Right lung (tissue), 5 donors: ENCODE results near the gene FOXA3. TPM values are rescaled to one million over a fixed set of nuclear protein-coding genes. Genes with fewer than 3 reads are reported as not detected.
"Not testable (repeated sequence)": the region's sequence is repeated elsewhere in the genome, so short reads cannot be mapped to it uniquely, and the experiment has no call there.

ENCODE experiments used
- DNase-seq, 2 donors: peaks; one replicate each; pipeline ENCODE4 v3.0.0-alpha.2; 2013
- polyA plus RNA-seq, 5 donors: library from polyadenylated mRNA; unstranded; fragments of 120-200 nt; gene quantifications; one replicate each; pipeline versions ENCODE4 v1.2.1 to v1.2.3, GENCODE V29; 2013; ENCODE audit warnings: inconsistent platforms in 1 of 5, low replicate concordance in 1 of 5; ENCODE audit not compliant: insufficient read length in 5 of 5, insufficient read depth in 1 of 5

Gene FOXA3
- polyA plus RNA-seq, 5 donors, result 1.2 to 3.3 (median 1.6) TPM

- no peak for DNase-seq
Measured at GRCh38 chr19:45887200-45887710, 23.1 kb downstream of the FOXA3 start.

DNA sequence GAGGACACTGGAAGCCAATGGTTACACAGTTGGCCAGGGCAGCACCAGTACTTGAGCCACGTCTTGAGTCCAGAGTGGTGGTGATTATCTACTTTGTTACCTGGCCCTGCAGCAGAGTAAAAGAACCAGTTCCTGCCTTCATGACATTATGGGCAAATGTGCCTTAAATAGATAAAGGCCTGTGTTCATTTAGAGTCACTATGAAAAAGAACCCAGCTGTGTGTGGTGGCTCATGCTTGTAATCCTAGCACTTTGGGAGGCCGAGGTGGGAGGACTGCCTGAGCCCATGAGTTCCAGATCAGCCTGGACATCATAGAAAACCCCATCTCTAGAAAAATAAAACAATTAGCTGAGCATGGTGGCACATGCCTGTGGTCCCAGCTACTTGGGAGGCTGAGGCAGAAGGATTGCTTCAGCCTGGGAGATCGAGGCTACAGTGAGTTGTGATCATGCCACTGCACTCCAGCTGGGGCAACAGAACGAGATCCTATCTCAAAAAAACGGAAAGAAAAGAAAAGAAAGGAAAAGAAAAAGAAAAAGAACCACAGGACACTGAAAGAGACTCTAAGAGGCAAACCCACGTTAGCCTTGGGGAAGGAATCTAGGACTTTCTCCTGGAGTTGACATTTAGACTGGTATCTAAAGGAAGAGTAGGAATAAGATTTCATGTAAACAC is 25.2 kb downstream of the FOXA3 start:
- no peak for DNase-seq

- DNase-seq, result no peak
Measured at GRCh38 chr19:45890877-45891276, 26.8 kb downstream of the FOXA3 start.

- DNase-seq, result no peak
Measured at GRCh38 chr19:45895519-45895972, 31.4 kb downstream of the FOXA3 start.

DNA sequence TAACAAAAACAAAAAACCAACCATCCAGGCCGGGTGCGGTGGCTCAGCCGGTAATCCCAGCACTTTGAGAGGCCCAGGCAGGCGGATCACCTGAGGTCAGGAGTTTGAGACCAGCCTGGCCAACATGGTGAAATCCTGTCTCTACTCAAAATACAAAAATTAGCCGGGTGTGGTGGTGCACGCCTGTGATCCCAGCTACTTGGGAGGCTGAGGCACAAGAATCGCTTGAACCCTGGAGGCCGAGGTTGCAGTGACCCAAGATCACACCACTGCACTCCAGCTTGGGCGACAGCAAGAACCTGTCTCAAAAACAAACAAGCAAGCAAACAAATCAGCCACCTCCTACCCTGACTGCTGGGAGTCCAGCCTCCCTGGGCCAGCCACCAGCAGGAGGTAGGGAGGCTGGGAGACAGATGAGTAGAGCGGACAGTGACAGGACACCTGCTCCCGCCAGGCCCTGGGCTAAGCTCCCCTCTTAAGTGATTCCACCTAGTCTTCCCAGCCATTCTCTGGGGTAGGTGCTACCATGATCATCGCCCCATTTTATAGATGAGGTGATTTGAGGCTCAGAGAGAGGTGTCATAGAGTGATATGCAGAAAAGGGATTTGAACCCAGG is 32.0 kb downstream of the FOXA3 start:
- DNase-seq, result not testable (repeated sequence)

- no peak for DNase-seq
Measured at GRCh38 chr19:45897261-45897812, 33.2 kb downstream of the FOXA3 start.

- no peak for DNase-seq
Measured at GRCh38 chr19:45899253-45899652, 35.1 kb downstream of the FOXA3 start.

DNA sequence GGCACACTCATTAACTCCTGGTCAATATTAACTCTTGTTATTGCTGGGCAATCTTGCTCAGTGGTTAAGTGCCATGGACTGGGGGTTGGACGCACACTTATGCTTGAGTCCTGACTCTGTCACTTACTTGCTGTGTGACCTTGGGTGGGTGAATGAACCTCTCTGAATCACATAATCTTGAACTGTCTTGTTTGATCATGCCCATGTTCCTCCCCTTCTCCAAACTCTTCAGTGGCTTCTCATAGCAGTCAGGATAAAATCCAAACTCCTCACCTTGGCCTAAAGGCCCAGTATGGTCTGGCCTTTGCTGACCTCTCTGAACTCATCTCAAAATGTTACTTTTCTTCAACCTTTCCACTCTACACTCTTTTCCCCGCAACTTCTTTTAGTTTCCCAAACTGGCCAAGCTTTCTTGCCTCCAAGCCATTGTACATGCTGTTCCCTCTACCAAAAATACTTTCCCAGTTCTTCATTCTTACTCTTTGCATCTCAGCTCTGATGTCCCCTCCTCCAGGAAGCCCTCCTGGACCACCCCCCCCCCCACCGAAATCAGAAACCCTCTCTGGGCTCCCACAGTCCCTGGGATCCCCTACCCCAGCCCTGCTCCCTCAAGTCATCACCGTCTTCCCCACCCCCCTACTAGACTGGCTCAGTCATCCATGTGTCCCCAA is 35.9 kb downstream of the FOXA3 start:
- DNase-seq, result no peak

- no peak for DNase-seq
Measured at GRCh38 chr19:45900738-45901431, 36.8 kb downstream of the FOXA3 start.

- peak in 1 of 2 donors; percentile 32 for DNase-seq
Measured at GRCh38 chr19:45901432-45901911, 37.3 kb downstream of the FOXA3 start.

DNA sequence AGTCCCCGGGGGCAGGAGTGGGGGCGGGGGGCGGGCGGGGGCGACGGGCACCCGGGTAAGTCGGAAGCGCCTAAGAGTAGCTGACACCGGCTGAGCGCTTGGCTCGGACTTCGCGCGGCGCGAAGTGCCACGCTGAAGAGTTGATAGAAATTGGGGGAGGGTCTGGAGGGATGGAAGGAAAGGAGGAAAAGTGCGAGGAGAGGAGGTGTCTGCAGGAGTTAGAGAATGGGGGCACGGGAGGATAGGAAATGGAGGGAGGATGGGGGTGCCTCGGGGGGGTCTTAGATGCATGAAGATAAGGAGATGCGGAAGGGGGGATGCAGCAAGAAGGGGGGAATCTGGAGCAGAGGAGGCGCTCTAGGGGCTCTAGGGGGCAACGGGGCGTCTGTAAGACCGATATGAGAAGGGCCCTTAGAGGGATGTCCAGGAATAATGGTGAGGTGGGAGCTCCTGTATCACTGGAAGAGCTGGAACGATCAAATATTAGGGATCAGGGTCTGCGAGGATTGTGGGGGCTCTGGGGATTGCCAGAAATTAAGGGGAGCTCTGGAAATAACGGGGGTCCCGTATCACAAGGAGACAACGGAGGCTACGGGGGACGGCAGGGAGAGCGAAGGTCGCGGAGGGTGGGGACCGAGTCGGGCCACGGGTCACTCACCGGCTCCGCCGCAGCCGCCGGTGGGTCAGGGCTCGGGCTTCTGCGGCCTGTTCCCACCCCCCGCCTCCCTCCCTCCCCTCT is 38.0 kb downstream of the FOXA3 start, which contains the start of gene MYPOP:
TSS of gene MYPOP (minus strand) at position 702 of the 739 bp plus-strand sequence. CDS start 840 bp downstream, outside the sequence.
- DNase-seq, result peak in 1 of 2 donors; percentile 13

DNA sequence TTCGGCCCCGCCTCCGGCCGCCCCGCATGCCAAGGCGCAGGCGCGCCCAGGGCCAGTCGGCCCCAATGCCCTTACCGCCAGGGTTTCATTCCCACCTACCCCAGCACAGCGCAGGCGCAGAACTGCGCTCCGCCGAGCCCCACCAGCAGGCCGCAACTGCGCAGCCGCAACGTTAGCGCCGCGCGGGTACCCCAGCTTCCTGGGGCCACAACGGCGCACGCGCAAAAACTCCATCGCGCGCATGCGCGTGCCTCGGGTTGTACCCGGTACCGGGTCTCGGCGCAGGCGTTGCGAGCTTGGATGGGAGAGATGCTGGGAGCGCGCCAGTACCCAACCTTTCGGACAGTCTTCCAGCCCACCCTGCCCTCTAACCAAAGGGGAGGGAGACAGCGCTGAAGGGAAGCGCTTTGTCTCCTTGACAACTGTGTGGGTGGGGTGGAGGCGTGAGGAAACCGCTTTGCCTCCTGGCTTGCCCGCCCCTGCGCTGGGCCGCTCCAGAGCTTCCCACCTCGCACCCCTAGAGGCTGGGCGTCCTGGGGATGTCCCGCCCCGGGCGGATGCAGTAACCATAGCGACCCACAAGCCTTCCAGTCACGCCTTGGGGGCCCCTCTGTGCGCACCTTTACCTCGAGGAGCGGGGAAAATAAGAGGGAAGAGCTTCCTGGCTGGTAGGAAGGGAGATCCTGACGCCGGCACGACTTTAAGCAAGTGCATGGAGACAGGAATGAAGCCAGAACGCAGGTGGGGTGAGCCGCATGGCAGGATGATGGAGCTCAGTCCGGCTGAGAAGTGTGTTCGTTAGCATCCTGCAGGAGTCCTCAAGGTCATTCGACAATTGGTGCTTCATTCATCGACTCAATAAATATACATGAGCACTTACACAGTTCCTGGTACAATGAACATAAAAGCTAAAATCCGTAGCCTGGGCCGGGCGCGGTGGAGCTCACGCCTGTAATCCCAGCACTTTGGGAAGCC is 38.8 kb downstream of the FOXA3 start:
- peak; percentile 99 to 100 for DNase-seq

- no peak for DNase-seq
Measured at GRCh38 chr19:45905011-45905410, 40.9 kb downstream of the FOXA3 start.

- DNase-seq, result no peak
Measured at GRCh38 chr19:45906221-45906620, 42.1 kb downstream of the FOXA3 start.

DNA sequence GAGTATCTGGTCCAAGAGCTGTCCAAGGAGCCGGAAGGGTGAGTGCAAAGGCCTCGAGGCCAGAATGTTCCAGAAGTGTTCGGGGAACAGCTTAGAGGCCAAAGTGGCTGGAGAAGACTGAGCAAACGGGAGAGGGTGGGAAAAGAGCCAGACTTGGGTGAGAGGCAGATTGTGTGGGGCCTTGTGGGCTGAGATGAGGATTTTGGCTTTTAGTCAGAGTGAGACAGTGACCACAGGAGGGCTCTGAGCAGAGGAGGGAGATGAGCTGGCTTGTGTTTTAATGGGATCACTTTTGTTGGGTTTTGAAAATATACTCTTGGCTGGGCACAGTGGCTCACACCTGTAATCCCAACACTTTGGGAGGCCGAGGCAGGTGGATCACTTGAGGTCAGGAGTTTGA is 44.8 kb downstream of the FOXA3 start:
- DNase-seq, result no peak

- DNase-seq, result no peak
Measured at GRCh38 chr19:45911291-45911690, 47.2 kb downstream of the FOXA3 start.

DNA sequence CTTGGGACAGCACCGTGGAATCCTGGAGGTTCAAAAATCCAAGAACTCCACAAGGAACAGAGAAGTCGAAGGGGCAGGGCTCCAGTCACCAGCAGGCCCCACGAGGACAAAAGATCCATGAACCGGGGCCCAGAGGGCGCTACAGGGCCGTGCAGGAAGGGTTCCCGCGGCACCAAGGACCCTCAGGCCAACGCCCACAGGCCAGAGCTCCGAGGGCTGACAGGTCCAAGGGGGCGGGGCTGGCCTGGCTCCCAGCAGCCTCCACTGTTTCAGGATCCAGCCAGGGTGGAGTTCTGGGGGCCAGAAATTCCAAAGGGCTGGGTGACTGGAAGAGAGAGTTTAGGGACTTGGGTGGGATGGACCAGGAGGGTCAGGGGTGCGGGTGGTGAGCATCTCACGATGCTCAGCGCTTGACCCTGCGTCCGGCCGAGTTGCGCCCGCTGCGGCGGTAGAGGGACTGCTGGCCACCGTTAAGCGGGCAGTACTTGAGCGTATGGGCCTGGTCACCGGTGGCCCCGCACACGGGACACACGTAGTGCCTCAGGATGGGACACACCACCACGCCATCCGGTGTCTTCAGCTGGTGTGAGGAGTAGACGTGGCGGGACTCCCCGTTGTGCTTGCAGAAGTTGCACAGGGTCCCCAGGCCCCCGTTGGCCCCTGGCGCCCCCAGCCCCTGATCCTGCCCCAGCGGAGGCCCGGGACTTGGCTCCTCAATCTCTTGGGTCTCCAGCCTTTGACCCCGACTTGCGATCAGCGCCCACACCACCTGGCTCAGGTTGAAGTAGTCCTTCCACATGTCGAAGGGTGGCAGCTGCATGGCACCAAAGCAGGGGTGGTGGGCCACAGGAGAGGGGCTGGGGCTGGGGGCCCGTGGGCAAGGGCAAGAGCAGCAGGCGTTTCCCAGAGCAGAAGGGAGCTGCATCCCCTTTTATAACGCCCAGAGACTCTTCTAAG is 50.0 kb downstream of the FOXA3 start, which contains the start of gene NANOS2:
TSS of gene NANOS2 (minus strand) at position 905 of the 957 bp plus-strand sequence. CDS start at position 820, 85 bp downstream.
- DNase-seq, result no peak
